ENCODE data around the gene IGFBP1.

IGFBP1 gene

GRCh38 chr7:45880433-45880860, 7.8 kb upstream of the IGFBP1 start:
- Histone ChIP-seq H3K36me3 (ENCODE audit: control insufficient read depth in 5 of 5, insufficient read depth in 5 of 5, low read length in 5 of 5) (no peaks in the 10 kb centered on the region), H3K9ac (ENCODE audit: low read length in 5 of 5) (no peak overlapping the region), H3K9me3 (ENCODE audit: control insufficient read depth in 5 of 5, low read length in 5 of 5) (peaks cover 0 to 12% (median 6%) of the 10 kb centered on the region in 5 donors), H3K27ac (ENCODE audit: low read depth, low read length) (no peak overlapping the region), H3K4me1 (ENCODE audit: control insufficient read depth in 5 of 5, insufficient read depth in 5 of 5, low read length in 5 of 5) (no peaks in the 10 kb centered on the region), H3K4me3 (ENCODE audit: low read depth in 1 of 5, low read length in 5 of 5) (no peak overlapping the region), H3K27me3 (ENCODE audit: control insufficient read depth in 5 of 5, insufficient read depth in 4 of 5, low read length in 5 of 5) (peaks cover 3 to 25% (median 11%) of the 10 kb centered on the region in 5 donors)

GRCh38 chr7:45881280-45881758, 7.0 kb upstream of the IGFBP1 start:
- peaks cover 0 to 12% (median 6%) of the 10 kb centered on the region in 5 donors for H3K9me3 ChIP-seq (ENCODE audit: control insufficient read depth in 5 of 5, low read length in 5 of 5)
- H3K4me3 ChIP-seq (ENCODE audit: low read depth in 1 of 5, low read length in 5 of 5), result no peak overlapping the region
- H3K4me1 ChIP-seq (ENCODE audit: control insufficient read depth in 5 of 5, insufficient read depth in 5 of 5, low read length in 5 of 5), result no peaks in the 10 kb centered on the region
- H3K9ac ChIP-seq (ENCODE audit: low read length in 5 of 5), result no peak overlapping the region
- no peak overlapping the region for H3K27ac ChIP-seq (ENCODE audit: low read depth, low read length)
- H3K27me3 ChIP-seq (ENCODE audit: control insufficient read depth in 5 of 5, insufficient read depth in 4 of 5, low read length in 5 of 5), result peaks cover 3 to 25% (median 11%) of the 10 kb centered on the region in 5 donors
- no peaks in the 10 kb centered on the region for H3K36me3 ChIP-seq (ENCODE audit: control insufficient read depth in 5 of 5, insufficient read depth in 5 of 5, low read length in 5 of 5)

DNA sequence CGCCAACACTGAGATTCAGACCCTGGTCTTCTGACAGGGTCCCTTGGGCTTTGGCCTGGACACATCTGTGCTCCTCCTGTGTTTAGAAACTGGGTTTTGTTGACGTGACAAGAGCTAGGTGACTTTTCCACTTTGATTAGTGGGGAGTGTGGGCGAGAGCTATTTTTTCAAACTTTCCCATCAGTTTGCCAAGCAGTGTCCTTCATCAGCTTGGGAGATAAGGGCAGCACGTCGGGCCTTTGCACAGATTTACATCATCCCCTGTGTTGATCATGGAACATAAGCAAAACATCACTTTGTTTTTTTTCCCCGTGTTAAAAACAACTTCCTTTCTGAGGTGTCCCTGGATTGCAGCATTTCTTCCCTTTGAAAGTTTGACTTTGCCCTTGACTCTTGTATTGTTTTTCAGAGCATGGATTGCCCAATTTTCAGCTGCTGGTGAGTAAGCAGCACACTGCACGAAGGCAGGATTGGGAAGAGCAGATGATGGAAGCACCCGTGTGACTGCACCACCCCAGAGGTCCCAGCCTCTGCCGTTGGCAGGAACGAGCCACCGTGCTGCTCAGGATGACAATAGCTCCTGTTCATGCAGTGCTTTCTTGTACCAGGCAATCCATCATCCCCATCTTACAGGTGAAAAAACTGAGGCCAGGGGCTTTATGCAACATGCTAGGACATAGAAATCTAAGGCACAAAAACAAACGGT, 6.4 kb upstream of the IGFBP1 start:
- no peak overlapping the region for H3K9ac ChIP-seq (ENCODE audit: low read length in 5 of 5)
- H3K27me3 ChIP-seq (ENCODE audit: control insufficient read depth in 5 of 5, insufficient read depth in 4 of 5, low read length in 5 of 5), result peaks cover 4 to 28% (median 13%) of the 10 kb centered on the region in 5 donors

GRCh38 chr7:45882465-45882810, 5.8 kb upstream of the IGFBP1 start:
- Histone ChIP-seq H3K9me3 (ENCODE audit: control insufficient read depth in 5 of 5, low read length in 5 of 5) (peaks cover 0 to 12% (median 6%) of the 10 kb centered on the region in 5 donors), H3K27me3 (ENCODE audit: control insufficient read depth in 5 of 5, insufficient read depth in 4 of 5, low read length in 5 of 5) (peaks cover 4 to 33% (median 19%) of the 10 kb centered on the region in 5 donors), H3K27ac (ENCODE audit: low read depth, low read length) (no peak overlapping the region), H3K36me3 (ENCODE audit: control insufficient read depth in 5 of 5, insufficient read depth in 5 of 5, low read length in 5 of 5) (no peaks in the 10 kb centered on the region), H3K4me1 (ENCODE audit: control insufficient read depth in 5 of 5, insufficient read depth in 5 of 5, low read length in 5 of 5) (no peaks in the 10 kb centered on the region), H3K9ac (ENCODE audit: low read length in 5 of 5) (no peak overlapping the region), H3K4me3 (ENCODE audit: low read depth in 1 of 5, low read length in 5 of 5) (no peak overlapping the region)

More for the DNA sequence above, 6.4 kb upstream of the IGFBP1 start:
- H3K4me1 ChIP-seq (ENCODE audit: control insufficient read depth in 5 of 5, insufficient read depth in 5 of 5, low read length in 5 of 5), result no peaks in the 10 kb centered on the region
- H3K4me3 ChIP-seq (ENCODE audit: low read depth in 1 of 5, low read length in 5 of 5), result no peak overlapping the region
- H3K36me3 ChIP-seq (ENCODE audit: control insufficient read depth in 5 of 5, insufficient read depth in 5 of 5, low read length in 5 of 5), result no peaks in the 10 kb centered on the region
- H3K27ac ChIP-seq (ENCODE audit: low read depth, low read length), result no peak overlapping the region
- peaks cover 0 to 12% (median 6%) of the 10 kb centered on the region in 5 donors for H3K9me3 ChIP-seq (ENCODE audit: control insufficient read depth in 5 of 5, low read length in 5 of 5)

GRCh38 chr7:45884136-45884535, 4.2 kb upstream of the IGFBP1 start:
- Histone ChIP-seq H3K4me1 (ENCODE audit: control insufficient read depth in 5 of 5, insufficient read depth in 5 of 5, low read length in 5 of 5) (peaks cover 0 to 8% (median 7%) of the 10 kb centered on the region in 5 donors), H3K36me3 (ENCODE audit: control insufficient read depth in 5 of 5, insufficient read depth in 5 of 5, low read length in 5 of 5) (no peaks in the 10 kb centered on the region), H3K27me3 (ENCODE audit: control insufficient read depth in 5 of 5, insufficient read depth in 4 of 5, low read length in 5 of 5) (peaks cover 7 to 48% (median 31%) of the 10 kb centered on the region in 5 donors), H3K9me3 (ENCODE audit: control insufficient read depth in 5 of 5, low read length in 5 of 5) (no peaks in the 10 kb centered on the region), H3K27ac (ENCODE audit: low read depth, low read length) (no peak overlapping the region), H3K4me3 (ENCODE audit: low read depth in 1 of 5, low read length in 5 of 5) (no peak overlapping the region), H3K9ac (ENCODE audit: low read length in 5 of 5) (no peak overlapping the region)

DNA sequence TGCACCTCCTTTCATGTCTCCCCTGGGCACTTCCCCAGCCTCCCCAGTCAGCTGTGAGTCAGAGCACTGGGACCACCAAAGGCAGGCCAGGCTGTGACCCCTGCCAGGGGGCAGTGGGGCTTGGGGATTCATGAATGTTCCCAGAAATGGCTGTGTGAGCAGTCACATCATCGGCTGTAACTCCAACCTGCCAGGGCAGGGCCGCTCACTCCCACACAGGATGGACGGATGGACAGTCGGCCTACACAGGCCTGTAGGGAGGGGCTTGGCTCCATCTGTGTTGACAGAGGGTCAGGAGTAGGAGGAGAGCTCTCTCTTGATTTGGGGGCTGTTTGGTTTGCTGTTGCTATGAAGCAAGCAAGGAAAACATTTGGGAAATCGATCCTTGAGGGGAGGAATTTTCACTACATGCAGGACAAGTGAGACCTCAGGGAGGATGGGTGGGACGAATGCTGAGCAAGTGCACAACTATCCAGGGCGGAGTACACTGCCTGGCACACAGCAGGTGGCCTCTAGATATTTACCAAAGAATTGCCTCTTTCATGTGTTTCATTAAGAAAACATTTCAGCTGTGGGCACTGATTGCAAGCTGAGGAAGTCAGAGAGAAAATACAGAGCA, 2.9 kb upstream of the IGFBP1 start:
- Histone ChIP-seq H3K4me1 (ENCODE audit: control insufficient read depth in 5 of 5, insufficient read depth in 5 of 5, low read length in 5 of 5) (peaks cover 0 to 11% (median 8%) of the 10 kb centered on the region in 5 donors), H3K36me3 (ENCODE audit: control insufficient read depth in 5 of 5, insufficient read depth in 5 of 5, low read length in 5 of 5) (no peaks in the 10 kb centered on the region), H3K9me3 (ENCODE audit: control insufficient read depth in 5 of 5, low read length in 5 of 5) (no peaks in the 10 kb centered on the region), H3K27me3 (ENCODE audit: control insufficient read depth in 5 of 5, insufficient read depth in 4 of 5, low read length in 5 of 5) (peaks cover 13 to 56% (median 39%) of the 10 kb centered on the region in 5 donors), H3K4me3 (ENCODE audit: low read depth in 1 of 5, low read length in 5 of 5) (no peak overlapping the region), H3K9ac (ENCODE audit: low read length in 5 of 5) (no peak overlapping the region), H3K27ac (ENCODE audit: low read depth, low read length) (no peak overlapping the region)

DNA sequence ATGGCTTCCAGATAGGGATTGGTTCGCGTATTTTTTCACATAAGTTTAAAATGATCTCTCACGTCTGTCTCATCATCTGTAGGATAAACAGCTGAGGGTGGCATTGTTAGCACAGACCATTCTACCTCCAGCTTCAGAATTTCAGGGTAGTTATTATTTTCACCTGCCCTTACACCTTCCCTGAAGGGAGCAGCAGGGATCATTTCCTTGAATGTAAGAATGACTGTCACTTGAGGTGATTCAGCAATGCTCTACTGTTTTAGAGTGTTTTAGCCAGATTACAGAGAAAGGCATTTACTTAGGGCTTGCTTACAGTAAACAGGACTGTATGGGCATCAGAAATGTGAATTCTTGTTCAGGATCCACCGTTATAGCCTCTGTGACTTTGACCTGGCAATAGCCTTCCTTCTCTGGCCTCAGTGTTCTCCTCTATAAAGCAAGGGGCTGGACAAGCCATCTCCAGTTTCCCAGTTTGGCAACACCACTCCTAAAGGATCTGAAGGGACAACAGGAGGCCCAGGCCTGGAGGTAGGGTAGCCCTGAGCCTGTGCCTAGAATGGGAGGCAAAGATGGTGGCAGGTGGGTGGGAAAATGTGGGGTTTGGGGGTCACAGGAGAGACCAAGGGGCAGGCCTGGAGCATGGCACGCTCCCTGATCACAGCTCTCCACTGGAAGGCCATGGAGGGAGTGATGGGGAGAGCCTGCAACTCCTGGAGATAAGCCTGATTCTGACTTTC, 1.2 kb upstream of the IGFBP1 start:
- peaks cover 13 to 52% (median 39%) of the 10 kb centered on the region in 5 donors for H3K27me3 ChIP-seq (ENCODE audit: control insufficient read depth in 5 of 5, insufficient read depth in 4 of 5, low read length in 5 of 5)
- H3K9me3 ChIP-seq (ENCODE audit: control insufficient read depth in 5 of 5, low read length in 5 of 5), result no peaks in the 10 kb centered on the region
- H3K4me3 ChIP-seq (ENCODE audit: low read depth in 1 of 5, low read length in 5 of 5), result no peak overlapping the region
- peaks cover 0 to 11% (median 8%) of the 10 kb centered on the region in 5 donors for H3K4me1 ChIP-seq (ENCODE audit: control insufficient read depth in 5 of 5, insufficient read depth in 5 of 5, low read length in 5 of 5)
- no peak overlapping the region for H3K9ac ChIP-seq (ENCODE audit: low read length in 5 of 5)
- no peak overlapping the region for H3K27ac ChIP-seq (ENCODE audit: low read depth, low read length)
- no peaks in the 10 kb centered on the region for H3K36me3 ChIP-seq (ENCODE audit: control insufficient read depth in 5 of 5, insufficient read depth in 5 of 5, low read length in 5 of 5)

- H3K4me1 ChIP-seq (ENCODE audit: control insufficient read depth in 5 of 5, insufficient read depth in 5 of 5, low read length in 5 of 5), result peaks cover 0 to 11% (median 8%) of the 10 kb centered on the region in 5 donors
- H3K9me3 ChIP-seq (ENCODE audit: control insufficient read depth in 5 of 5, low read length in 5 of 5), result no peaks in the 10 kb centered on the region
- peak overlapping the region in 1 of 5 donors; percentile 42 for H3K4me3 ChIP-seq (ENCODE audit: low read depth in 1 of 5, low read length in 5 of 5)
- H3K9ac ChIP-seq (ENCODE audit: low read length in 5 of 5), result no peak overlapping the region
- H3K27ac ChIP-seq (ENCODE audit: low read depth, low read length), result no peak overlapping the region
- peaks cover 13 to 49% (median 39%) of the 10 kb centered on the region in 5 donors for H3K27me3 ChIP-seq (ENCODE audit: control insufficient read depth in 5 of 5, insufficient read depth in 4 of 5, low read length in 5 of 5)
- no peaks in the 10 kb centered on the region for H3K36me3 ChIP-seq (ENCODE audit: control insufficient read depth in 5 of 5, insufficient read depth in 5 of 5, low read length in 5 of 5)
These were observed 692 bp downstream of the IGFBP1 start for GRCh38 chr7:45888993-45889366.

DNA sequence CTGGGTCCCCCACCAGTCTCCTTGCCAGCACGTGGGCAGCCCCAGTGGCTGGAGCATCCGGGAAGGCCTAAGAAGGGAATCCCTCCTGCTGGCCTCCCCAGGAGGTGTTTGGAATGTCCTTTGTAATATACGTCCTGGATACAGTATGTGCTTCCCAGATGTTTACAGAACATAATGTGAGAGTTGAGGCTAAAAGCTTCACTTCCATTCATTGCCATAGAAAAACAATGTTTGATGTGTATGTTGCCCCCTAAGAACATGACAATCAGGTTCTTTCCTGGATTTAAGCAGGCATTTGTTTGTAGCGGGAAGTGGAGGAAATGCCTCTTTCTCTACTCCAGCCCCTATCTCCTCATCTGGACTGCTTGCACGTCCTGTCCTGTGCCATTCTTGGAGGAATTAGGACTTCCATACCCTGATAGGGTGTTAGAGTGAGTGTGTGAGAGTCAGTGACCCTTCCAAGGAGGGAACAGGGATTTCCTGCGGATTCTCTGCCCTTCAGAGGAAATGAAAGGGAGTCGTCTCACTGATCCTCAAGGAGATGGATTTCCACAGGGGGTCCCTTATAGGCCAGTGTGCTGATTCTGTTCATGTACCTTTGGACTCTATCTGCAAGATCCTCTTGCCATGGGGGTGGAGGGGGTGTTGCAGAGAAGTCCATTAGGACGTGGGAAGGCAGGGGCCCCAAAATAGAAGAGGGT, 1.2 kb downstream of the IGFBP1 start:
- H3K4me3 ChIP-seq (ENCODE audit: low read depth in 1 of 5, low read length in 5 of 5), result no peak overlapping the region
- no peaks in the 10 kb centered on the region for H3K9me3 ChIP-seq (ENCODE audit: control insufficient read depth in 5 of 5, low read length in 5 of 5)
- H3K27ac ChIP-seq (ENCODE audit: low read depth, low read length), result no peak overlapping the region
- peaks cover 13 to 50% (median 35%) of the 10 kb centered on the region in 5 donors for H3K27me3 ChIP-seq (ENCODE audit: control insufficient read depth in 5 of 5, insufficient read depth in 4 of 5, low read length in 5 of 5)
- no peaks in the 10 kb centered on the region for H3K36me3 ChIP-seq (ENCODE audit: control insufficient read depth in 5 of 5, insufficient read depth in 5 of 5, low read length in 5 of 5)
- no peak overlapping the region for H3K9ac ChIP-seq (ENCODE audit: low read length in 5 of 5)
- peaks cover 0 to 11% (median 8%) of the 10 kb centered on the region in 5 donors for H3K4me1 ChIP-seq (ENCODE audit: control insufficient read depth in 5 of 5, insufficient read depth in 5 of 5, low read length in 5 of 5)

Data from subcutaneous abdominal adipose tissue (tissue), 5 donors.